WTC11 (cell line): ENCODE results near the gene KRT72. TPM values are rescaled to one million over a fixed set of nuclear protein-coding genes. Genes with fewer than 3 reads are reported as not detected.

Source experiments
- ATAC-seq: fragments of 200-7000 bp; cut with Tn5 transposase; 2 replicates; pipeline ENCODE4 v1.10.0; 2021; ENCODE audit warnings: mild to moderate bottlenecking, moderate library complexity
- CTCF ChIA-PET: fragments of 300-600 bp; sonication (Branson Sonifier 250); formaldehyde crosslinking; loops from one replicate; lab custom pipeline; 2021; ENCODE audit warnings: antibody characterized with exemption; lab: Charles Lee
- POLR2A ChIA-PET: fragments of 350-600 bp; sonication (Branson Sonifier 250); formaldehyde crosslinking; loops from one replicate; lab custom pipeline; 2021; ENCODE audit warnings: antibody characterized with exemption; lab: Charles Lee
- DNase-seq: peaks from one replicate; pipeline ENCODE4 v3.0.0; 2021; ENCODE audit warnings: low spot score
- H3K27ac Mint-ChIP-seq: 2 replicates; pipeline ENCODE4 v1.8.0; 2021; ENCODE audit warnings: mixed read lengths
- H3K27me3 Mint-ChIP-seq: 2 replicates; pipeline ENCODE4 v1.8.0; 2021; ENCODE audit warnings: low read depth, mild to moderate bottlenecking, moderate library complexity, mixed read lengths
- H3K36me3 Mint-ChIP-seq: 2 replicates; pipeline ENCODE4 v1.8.0; 2021; ENCODE audit warnings: mixed read lengths
- H3K4me1 Mint-ChIP-seq: 2 replicates; pipeline ENCODE4 v1.8.0; 2022; ENCODE audit warnings: mixed read lengths
- H3K4me3 Mint-ChIP-seq: 2 replicates; pipeline ENCODE4 v1.8.0; 2021; ENCODE audit warnings: mild to moderate bottlenecking, moderate library complexity, mixed read lengths
- H3K9me3 Mint-ChIP-seq: 2 replicates; pipeline ENCODE4 v1.8.0; 2021; ENCODE audit warnings: mixed read lengths
- CREM ChIP-seq: sonication (generic); formaldehyde crosslinking; IDR thresholded peaks from 2 replicates; pipeline ENCODE4 v1.8.1; 2022; ENCODE audit warnings: mild to moderate bottlenecking, missing genetic modification reagents, moderate library complexity
- FOXK1 ChIP-seq: sonication (generic); formaldehyde crosslinking; IDR thresholded peaks from 2 replicates; pipeline ENCODE4 v1.8.0; 2022; ENCODE audit warnings: mild to moderate bottlenecking, moderate library complexity, missing genetic modification reagents
- FOXP1 ChIP-seq: sonication (generic); formaldehyde crosslinking; IDR thresholded peaks from 2 replicates; pipeline ENCODE4 v1.8.0; 2022; ENCODE audit warnings: missing genetic modification reagents, mild to moderate bottlenecking, moderate library complexity, borderline replicate concordance
- KAT7 ChIP-seq: sonication (generic); formaldehyde crosslinking; IDR thresholded peaks from 2 replicates; pipeline ENCODE4 v1.8.1; 2023; ENCODE audit warnings: missing genetic modification reagents, mild to moderate bottlenecking, borderline replicate concordance
- RORB ChIP-seq: fragments of 250-450 bp; sonication (Bioruptor Pico); IDR thresholded peaks from 2 replicates; pipeline ENCODE4 v1.9.0; 2021; ENCODE audit warnings: mild to moderate bottlenecking
- SMAD3 ChIP-seq: sonication (generic); formaldehyde crosslinking; IDR thresholded peaks from 2 replicates; pipeline ENCODE4 v1.8.0; 2022; ENCODE audit warnings: missing genetic modification reagents, mild to moderate bottlenecking, borderline replicate concordance
- ZBTB21 ChIP-seq: sonication (generic); formaldehyde crosslinking; IDR thresholded peaks from 2 replicates; pipeline ENCODE4 v1.8.1; 2023; ENCODE audit warnings: mild to moderate bottlenecking, missing genetic modification reagents, borderline replicate concordance
- ZNF423 ChIP-seq: fragments of 250-450 bp; sonication (Bioruptor Pico); IDR thresholded peaks from 2 replicates; pipeline ENCODE4 v2.1.2; 2022; ENCODE audit warnings: mild to moderate bottlenecking, moderate library complexity
- ZNF671 ChIP-seq: fragments of 250-450 bp; sonication (Bioruptor Pico); IDR thresholded peaks from 2 replicates; pipeline ENCODE4 v1.8.0; 2021; ENCODE audit warnings: mild to moderate bottlenecking
- total RNA-seq: library from RNA; stranded (reverse); gene quantifications from 3 replicates; pipeline ENCODE4 v1.2.3, GENCODE V29; 2021
- TF ChIP-seq, protein P1 (sequence below): sonication (generic); formaldehyde crosslinking; IDR thresholded peaks from 2 replicates; pipeline ENCODE4 v1.8.0; 2023; ENCODE audit warnings: missing genetic modification reagents, mild to moderate bottlenecking, borderline replicate concordance
- TF ChIP-seq, protein P2 (sequence below): fragments of 250-450 bp; sonication (Bioruptor Pico); IDR thresholded peaks from 2 replicates; pipeline ENCODE4 v1.9.0; 2021; ENCODE audit warnings: mild to moderate bottlenecking
- TF ChIP-seq, protein P3 (sequence below): sonication (generic); formaldehyde crosslinking; conservative IDR thresholded peaks from 2 replicates; pipeline ENCODE4 v1.8.1; 2023; ENCODE audit warnings: mild to moderate bottlenecking, low read depth, missing genetic modification reagents, moderate library complexity
- TF ChIP-seq, protein P4 (sequence below): fragments of 250-450 bp; sonication (Bioruptor Pico); conservative IDR thresholded peaks from 2 replicates; pipeline ENCODE4 v1.9.0; 2021; ENCODE audit warnings: mild to moderate bottlenecking
- TF ChIP-seq, protein P5 (sequence below): fragments of 250-450 bp; sonication (Bioruptor Pico); IDR thresholded peaks from 2 replicates; pipeline ENCODE4 v1.9.0; 2021; ENCODE audit warnings: mild to moderate bottlenecking
- TF ChIP-seq, protein P6 (sequence below): fragments of 250-450 bp; sonication (Bioruptor Pico); IDR thresholded peaks from 2 replicates; pipeline ENCODE4 v1.9.0; 2021; ENCODE audit warnings: mild to moderate bottlenecking, borderline replicate concordance

KRT72 gene
- total RNA-seq, 1 experiment from 2014 or later, result not detected

DNA sequence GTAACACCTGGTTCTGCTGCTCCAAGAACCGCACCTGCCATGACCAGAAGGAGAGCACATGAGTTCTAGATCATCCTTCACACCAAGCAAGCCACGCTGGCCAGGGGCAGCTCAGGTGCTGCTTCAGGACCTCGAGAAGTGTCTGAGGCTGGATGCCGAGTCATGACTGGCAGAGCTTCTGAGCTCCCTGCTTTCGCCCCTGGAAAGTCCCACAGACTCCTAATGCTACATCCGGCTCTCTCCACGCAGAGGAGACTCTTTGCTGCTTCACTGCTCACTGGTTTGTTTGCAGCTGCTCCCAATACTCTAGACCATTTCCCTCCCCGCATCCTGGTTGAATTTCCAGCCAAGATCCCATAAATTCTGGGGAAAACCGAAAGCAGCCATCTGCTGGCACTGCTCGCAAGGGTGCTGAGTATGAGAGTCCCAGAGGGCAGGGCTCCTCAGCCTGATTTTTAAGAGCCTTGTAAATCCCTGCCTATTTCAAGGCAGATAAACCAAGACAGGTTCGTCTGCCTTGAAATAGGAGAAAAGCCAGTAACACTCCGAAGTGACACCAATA, 49.3 kb upstream of the KRT72 start (continued):
- TF ChIP-seq KAT7 (CRISPR knock-in tag), result no peak
- TF ChIP-seq, protein P1, sequence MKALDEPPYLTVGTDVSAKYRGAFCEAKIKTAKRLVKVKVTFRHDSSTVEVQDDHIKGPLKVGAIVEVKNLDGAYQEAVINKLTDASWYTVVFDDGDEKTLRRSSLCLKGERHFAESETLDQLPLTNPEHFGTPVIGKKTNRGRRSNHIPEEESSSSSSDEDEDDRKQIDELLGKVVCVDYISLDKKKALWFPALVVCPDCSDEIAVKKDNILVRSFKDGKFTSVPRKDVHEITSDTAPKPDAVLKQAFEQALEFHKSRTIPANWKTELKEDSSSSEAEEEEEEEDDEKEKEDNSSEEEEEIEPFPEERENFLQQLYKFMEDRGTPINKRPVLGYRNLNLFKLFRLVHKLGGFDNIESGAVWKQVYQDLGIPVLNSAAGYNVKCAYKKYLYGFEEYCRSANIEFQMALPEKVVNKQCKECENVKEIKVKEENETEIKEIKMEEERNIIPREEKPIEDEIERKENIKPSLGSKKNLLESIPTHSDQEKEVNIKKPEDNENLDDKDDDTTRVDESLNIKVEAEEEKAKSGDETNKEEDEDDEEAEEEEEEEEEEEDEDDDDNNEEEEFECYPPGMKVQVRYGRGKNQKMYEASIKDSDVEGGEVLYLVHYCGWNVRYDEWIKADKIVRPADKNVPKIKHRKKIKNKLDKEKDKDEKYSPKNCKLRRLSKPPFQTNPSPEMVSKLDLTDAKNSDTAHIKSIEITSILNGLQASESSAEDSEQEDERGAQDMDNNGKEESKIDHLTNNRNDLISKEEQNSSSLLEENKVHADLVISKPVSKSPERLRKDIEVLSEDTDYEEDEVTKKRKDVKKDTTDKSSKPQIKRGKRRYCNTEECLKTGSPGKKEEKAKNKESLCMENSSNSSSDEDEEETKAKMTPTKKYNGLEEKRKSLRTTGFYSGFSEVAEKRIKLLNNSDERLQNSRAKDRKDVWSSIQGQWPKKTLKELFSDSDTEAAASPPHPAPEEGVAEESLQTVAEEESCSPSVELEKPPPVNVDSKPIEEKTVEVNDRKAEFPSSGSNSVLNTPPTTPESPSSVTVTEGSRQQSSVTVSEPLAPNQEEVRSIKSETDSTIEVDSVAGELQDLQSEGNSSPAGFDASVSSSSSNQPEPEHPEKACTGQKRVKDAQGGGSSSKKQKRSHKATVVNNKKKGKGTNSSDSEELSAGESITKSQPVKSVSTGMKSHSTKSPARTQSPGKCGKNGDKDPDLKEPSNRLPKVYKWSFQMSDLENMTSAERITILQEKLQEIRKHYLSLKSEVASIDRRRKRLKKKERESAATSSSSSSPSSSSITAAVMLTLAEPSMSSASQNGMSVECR, result no peak
- TF ChIP-seq, all 79 proteins: peak for 0

DNA sequence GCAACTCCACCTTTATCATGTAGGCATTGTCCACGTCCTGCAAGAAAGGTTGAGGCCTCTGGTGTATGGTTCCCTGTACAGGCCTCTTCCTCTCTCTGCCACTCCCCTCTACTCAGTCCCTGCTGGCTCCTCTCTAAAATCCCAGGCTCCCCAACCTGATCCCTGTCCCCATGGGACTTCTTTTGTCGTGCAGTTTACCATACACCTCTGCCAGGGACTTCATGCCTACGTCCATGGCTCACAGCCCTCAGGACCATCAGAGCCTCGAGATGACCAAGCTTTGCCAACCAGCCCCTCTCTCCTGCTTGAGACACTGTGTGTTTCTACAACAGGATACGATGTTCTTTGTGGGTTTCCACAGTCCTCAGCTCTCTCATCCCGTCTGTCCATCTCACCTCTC, 47.8 kb upstream of the KRT72 start:
- ChIA-PET POLR2A (interaction anchor here (0.6 kb wide), 1 partner anchor 299 kb away, joined by 4 read pairs; no protein-coding TSS in a partner anchor), CTCF (interaction anchor here (0.8 to 1.8 kb wide), 3 partner anchors 222 to 253 kb away, joined by 3 to 5 read pairs (median 3); no protein-coding TSS in a partner anchor)
- DNase-seq, result no peak
- TF ChIP-seq CREM (CRISPR knock-in tag) (no peak), RORB (no peak), FOXP1 (no peak), ZNF423 (no peak), FOXK1 (CRISPR knock-in tag) (no peak), ZNF671 (CRISPR knock-in tag) (no peak), SMAD3 (CRISPR knock-in tag) (no peak), ZBTB21 (CRISPR knock-in tag) (no peak)
- TF ChIP-seq, protein P2, sequence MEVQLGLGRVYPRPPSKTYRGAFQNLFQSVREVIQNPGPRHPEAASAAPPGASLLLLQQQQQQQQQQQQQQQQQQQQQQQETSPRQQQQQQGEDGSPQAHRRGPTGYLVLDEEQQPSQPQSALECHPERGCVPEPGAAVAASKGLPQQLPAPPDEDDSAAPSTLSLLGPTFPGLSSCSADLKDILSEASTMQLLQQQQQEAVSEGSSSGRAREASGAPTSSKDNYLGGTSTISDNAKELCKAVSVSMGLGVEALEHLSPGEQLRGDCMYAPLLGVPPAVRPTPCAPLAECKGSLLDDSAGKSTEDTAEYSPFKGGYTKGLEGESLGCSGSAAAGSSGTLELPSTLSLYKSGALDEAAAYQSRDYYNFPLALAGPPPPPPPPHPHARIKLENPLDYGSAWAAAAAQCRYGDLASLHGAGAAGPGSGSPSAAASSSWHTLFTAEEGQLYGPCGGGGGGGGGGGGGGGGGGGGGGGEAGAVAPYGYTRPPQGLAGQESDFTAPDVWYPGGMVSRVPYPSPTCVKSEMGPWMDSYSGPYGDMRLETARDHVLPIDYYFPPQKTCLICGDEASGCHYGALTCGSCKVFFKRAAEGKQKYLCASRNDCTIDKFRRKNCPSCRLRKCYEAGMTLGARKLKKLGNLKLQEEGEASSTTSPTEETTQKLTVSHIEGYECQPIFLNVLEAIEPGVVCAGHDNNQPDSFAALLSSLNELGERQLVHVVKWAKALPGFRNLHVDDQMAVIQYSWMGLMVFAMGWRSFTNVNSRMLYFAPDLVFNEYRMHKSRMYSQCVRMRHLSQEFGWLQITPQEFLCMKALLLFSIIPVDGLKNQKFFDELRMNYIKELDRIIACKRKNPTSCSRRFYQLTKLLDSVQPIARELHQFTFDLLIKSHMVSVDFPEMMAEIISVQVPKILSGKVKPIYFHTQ (CRISPR knock-in tag), result no peak
- TF ChIP-seq, protein P3, sequence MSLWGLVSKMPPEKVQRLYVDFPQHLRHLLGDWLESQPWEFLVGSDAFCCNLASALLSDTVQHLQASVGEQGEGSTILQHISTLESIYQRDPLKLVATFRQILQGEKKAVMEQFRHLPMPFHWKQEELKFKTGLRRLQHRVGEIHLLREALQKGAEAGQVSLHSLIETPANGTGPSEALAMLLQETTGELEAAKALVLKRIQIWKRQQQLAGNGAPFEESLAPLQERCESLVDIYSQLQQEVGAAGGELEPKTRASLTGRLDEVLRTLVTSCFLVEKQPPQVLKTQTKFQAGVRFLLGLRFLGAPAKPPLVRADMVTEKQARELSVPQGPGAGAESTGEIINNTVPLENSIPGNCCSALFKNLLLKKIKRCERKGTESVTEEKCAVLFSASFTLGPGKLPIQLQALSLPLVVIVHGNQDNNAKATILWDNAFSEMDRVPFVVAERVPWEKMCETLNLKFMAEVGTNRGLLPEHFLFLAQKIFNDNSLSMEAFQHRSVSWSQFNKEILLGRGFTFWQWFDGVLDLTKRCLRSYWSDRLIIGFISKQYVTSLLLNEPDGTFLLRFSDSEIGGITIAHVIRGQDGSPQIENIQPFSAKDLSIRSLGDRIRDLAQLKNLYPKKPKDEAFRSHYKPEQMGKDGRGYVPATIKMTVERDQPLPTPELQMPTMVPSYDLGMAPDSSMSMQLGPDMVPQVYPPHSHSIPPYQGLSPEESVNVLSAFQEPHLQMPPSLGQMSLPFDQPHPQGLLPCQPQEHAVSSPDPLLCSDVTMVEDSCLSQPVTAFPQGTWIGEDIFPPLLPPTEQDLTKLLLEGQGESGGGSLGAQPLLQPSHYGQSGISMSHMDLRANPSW (CRISPR knock-in tag), result no peak
- TF ChIP-seq, protein P4, sequence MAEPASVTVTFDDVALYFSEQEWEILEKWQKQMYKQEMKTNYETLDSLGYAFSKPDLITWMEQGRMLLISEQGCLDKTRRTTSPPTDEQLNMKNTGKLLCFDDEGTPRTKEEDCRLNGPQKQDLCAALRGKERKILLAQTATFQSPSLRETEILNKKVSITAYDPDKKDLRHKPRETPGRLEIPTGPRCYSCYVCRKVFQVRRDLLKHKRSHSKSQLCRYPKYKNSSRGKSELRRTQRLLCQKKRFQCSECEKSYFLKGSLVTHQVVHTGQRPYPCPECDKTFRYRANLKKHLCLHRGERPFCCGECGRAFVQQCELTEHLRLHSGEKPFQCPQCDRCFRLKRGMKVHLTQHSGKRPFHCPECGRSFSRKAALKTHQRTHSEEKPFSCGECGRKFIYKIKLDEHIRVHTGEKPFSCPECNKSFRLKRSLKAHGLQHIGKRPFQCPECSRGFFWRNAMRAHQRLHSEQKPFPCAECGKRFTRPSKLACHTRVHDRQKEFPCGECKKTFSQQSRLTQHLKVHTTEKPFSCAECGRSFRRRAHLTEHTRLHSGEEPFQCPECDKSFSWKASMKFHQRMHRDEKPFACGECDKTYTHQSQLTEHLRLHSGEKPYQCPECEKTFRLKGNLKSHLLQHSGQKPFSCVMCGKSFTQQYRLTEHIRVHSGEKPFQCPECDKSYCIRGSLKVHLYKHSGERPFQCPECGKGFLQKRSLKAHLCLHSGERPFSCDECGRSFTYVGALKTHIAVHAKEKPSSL (CRISPR knock-in tag), result no peak
- TF ChIP-seq, protein P5, sequence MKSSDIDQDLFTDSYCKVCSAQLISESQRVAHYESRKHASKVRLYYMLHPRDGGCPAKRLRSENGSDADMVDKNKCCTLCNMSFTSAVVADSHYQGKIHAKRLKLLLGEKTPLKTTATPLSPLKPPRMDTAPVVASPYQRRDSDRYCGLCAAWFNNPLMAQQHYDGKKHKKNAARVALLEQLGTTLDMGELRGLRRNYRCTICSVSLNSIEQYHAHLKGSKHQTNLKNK (CRISPR knock-in tag), result no peak
- TF ChIP-seq, protein P6, sequence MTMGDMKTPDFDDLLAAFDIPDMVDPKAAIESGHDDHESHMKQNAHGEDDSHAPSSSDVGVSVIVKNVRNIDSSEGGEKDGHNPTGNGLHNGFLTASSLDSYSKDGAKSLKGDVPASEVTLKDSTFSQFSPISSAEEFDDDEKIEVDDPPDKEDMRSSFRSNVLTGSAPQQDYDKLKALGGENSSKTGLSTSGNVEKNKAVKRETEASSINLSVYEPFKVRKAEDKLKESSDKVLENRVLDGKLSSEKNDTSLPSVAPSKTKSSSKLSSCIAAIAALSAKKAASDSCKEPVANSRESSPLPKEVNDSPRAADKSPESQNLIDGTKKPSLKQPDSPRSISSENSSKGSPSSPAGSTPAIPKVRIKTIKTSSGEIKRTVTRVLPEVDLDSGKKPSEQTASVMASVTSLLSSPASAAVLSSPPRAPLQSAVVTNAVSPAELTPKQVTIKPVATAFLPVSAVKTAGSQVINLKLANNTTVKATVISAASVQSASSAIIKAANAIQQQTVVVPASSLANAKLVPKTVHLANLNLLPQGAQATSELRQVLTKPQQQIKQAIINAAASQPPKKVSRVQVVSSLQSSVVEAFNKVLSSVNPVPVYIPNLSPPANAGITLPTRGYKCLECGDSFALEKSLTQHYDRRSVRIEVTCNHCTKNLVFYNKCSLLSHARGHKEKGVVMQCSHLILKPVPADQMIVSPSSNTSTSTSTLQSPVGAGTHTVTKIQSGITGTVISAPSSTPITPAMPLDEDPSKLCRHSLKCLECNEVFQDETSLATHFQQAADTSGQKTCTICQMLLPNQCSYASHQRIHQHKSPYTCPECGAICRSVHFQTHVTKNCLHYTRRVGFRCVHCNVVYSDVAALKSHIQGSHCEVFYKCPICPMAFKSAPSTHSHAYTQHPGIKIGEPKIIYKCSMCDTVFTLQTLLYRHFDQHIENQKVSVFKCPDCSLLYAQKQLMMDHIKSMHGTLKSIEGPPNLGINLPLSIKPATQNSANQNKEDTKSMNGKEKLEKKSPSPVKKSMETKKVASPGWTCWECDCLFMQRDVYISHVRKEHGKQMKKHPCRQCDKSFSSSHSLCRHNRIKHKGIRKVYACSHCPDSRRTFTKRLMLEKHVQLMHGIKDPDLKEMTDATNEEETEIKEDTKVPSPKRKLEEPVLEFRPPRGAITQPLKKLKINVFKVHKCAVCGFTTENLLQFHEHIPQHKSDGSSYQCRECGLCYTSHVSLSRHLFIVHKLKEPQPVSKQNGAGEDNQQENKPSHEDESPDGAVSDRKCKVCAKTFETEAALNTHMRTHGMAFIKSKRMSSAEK, result no peak

More for the DNA sequence above, 47.8 kb upstream of the KRT72 start:
- no peaks in the 10 kb centered on the region for H3K36me3 Mint-ChIP-seq
- H3K27me3 Mint-ChIP-seq, result no peaks in the 10 kb centered on the region
- no peak for ATAC-seq
- no peak overlapping the region for H3K27ac Mint-ChIP-seq
- no peaks in the 10 kb centered on the region for H3K4me1 Mint-ChIP-seq
- peaks cover 11% of the 10 kb centered on the region for H3K9me3 Mint-ChIP-seq
- H3K4me3 Mint-ChIP-seq, result no peak overlapping the region
